Fibroblast of skin of left quadriceps (primary cell): ENCODE results near the gene RPS8.
"Not testable (repeated sequence)": the region's sequence is repeated elsewhere in the genome, so short reads cannot be mapped to it uniquely, and the experiment has no call there.

Experiments used
- DNase-seq, 2 experiments: peaks; one replicate each; pipeline ENCODE4 v3.0.0-alpha.2; 2013; ENCODE audit warnings: low read depth in 2 of 2

RPS8 gene

GRCh38 chr1:44780583-44781121, 5.3 kb downstream of the RPS8 start:
- no peak for DNase-seq

GRCh38 chr1:44783697-44784093, 8.4 kb downstream of the RPS8 start:
- DNase-seq, result no peak

- no peak for DNase-seq
Measured at GRCh38 chr1:44784094-44785028, 9.0 kb downstream of the RPS8 start.

GRCh38 chr1:44785029-44785380, 9.7 kb downstream of the RPS8 start:
- no peak for DNase-seq

GRCh38 chr1:44785501-44786137, 10.3 kb downstream of the RPS8 start:
- DNase-seq, result no peak

- DNase-seq, result no peak
Measured at GRCh38 chr1:44786138-44786840, 10.9 kb downstream of the RPS8 start.

- no peak for DNase-seq
Measured at GRCh38 chr1:44786841-44787426, 11.6 kb downstream of the RPS8 start.

- no peak for DNase-seq
Measured at GRCh38 chr1:44787506-44787905, 12.2 kb downstream of the RPS8 start.

GRCh38 chr1:44788120-44788860, 12.9 kb downstream of the RPS8 start, which contains the start of gene BEST4:
BEST4 (minus strand) TSS chr1:44788170; CDS start chr1:44787705, 465 bp downstream.
- no peak for DNase-seq

- no peak for DNase-seq
Measured at GRCh38 chr1:44790968-44791801, 15.8 kb downstream of the RPS8 start.

GRCh38 chr1:44792736-44793502, 17.6 kb downstream of the RPS8 start:
- DNase-seq, result no peak

- DNase-seq, result not testable (repeated sequence)
Measured at GRCh38 chr1:44797886-44798285, 22.5 kb downstream of the RPS8 start.

- DNase-seq, result no peak
Measured at GRCh38 chr1:44798481-44799365, 23.4 kb downstream of the RPS8 start.

GRCh38 chr1:44799770-44800584, 24.6 kb downstream of the RPS8 start, which contains the start of gene PLK3:
PLK3 (plus strand) TSS chr1:44800377; CDS start chr1:44800464, 87 bp downstream.
- DNase-seq, result peak; percentile 93 to 94

GRCh38 chr1:44801491-44802305, 26.4 kb downstream of the RPS8 start:
- DNase-seq, result no peak

GRCh38 chr1:44802306-44803061, 27.1 kb downstream of the RPS8 start:
- no peak for DNase-seq
